Measurements from ENCODE around the gene COL7A1.

The COL7A1 gene

DNA sequence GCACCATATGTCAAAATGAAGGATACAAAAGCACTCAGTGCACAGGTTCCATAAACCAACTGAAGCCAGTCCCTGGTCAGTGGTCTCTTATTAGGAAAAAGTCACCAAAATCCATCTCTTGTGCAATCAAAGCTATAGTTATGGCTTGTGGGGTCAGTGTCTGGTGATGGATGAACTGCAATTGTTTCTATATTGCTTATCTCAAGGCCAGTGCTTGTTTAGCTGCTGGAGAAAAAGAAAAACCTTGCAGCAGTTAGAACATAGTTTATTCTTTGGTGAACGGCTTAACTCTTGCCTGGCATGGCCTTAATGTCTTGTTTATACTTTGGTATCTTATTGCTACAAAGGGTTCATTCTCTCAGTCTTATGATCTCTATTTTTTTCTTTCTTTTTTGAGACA, 17.2 kb upstream of the COL7A1 start:
- TF ChIP-seq, protein P1, sequence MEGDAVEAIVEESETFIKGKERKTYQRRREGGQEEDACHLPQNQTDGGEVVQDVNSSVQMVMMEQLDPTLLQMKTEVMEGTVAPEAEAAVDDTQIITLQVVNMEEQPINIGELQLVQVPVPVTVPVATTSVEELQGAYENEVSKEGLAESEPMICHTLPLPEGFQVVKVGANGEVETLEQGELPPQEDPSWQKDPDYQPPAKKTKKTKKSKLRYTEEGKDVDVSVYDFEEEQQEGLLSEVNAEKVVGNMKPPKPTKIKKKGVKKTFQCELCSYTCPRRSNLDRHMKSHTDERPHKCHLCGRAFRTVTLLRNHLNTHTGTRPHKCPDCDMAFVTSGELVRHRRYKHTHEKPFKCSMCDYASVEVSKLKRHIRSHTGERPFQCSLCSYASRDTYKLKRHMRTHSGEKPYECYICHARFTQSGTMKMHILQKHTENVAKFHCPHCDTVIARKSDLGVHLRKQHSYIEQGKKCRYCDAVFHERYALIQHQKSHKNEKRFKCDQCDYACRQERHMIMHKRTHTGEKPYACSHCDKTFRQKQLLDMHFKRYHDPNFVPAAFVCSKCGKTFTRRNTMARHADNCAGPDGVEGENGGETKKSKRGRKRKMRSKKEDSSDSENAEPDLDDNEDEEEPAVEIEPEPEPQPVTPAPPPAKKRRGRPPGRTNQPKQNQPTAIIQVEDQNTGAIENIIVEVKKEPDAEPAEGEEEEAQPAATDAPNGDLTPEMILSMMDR (IDR thresholded peaks at IDR 0.05), result no peak
- Mint-ChIP-seq H3K9me3 (peaks cover 9% of the 10 kb centered on the region), H3K27ac (peak overlapping the region; percentile 63), H3K4me1 (peaks cover 12% of the 10 kb centered on the region), H3K27me3 (ENCODE audit: low read depth, poor library complexity) (peaks cover 10% of the 10 kb centered on the region), H3K4me3 (no peak overlapping the region), H3K36me3 (ENCODE audit: low read depth) (peaks cover 34% of the 10 kb centered on the region)
- no peak for DNase-seq

DNA sequence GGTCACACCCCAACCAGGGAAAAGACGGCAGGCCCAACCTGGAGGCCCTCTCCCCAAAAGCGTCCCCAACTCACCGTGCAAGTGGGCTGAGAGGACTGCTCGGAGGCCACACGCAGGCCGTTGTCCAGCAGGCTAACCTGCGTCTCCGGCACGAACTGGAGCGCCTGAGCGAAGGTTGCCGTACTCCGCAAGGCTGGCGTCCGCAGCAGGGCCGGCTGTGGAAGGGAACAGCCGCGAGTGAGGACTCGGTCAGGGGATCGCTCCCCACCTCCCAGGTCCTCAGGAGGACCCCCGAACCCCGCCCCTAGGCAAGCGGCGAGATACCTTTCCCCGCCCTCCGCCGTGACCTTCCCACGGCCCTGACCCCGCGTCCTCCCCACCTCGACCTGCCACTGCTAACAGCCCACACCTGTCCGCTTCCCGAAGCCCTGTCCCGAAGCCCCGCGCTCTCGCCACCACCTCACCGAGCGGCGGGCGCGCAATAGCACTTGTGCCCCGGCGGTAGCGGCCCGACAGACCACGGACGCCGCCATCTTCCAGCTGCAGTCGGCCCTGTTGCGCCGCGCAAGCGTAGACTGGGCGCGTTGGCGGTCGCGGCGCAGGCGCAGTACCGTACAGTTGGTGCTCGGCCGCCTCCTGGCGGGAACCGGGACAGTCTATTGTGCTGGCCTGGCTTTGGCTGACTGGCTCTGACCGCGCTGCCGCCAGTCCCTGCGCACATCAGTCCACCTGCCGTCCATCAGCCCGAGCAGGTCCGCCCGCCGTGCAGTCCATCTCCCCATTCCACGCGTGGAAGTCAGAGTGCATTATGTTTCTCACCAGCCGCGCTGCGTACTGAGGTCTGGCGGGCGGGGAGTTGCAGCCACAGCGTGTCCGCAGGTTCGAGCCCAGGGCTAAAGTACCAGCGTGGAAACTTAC, 14.2 kb upstream of the COL7A1 start, which contains the start of gene UQCRC1:
Gene UQCRC1 (minus strand): TSS at position 559 of the 918 bp plus-strand sequence. CDS start 26 bp downstream, at position 533.
- TF ChIP-seq, protein P1 (IDR thresholded peaks at IDR 0.05), result peak; percentile 65
- peak; percentile 95 for DNase-seq
- Mint-ChIP-seq H3K4me1 (peaks cover 12% of the 10 kb centered on the region), H3K27me3 (ENCODE audit: low read depth, poor library complexity) (peaks cover 7% of the 10 kb centered on the region), H3K27ac (peak within 1 kb of the TSS; percentile 59), H3K9me3 (no peaks in the 10 kb centered on the region), H3K4me3 (peak within 1 kb of the TSS; percentile 96), H3K36me3 (ENCODE audit: low read depth) (peaks cover 47% of the 10 kb centered on the region)

DNA sequence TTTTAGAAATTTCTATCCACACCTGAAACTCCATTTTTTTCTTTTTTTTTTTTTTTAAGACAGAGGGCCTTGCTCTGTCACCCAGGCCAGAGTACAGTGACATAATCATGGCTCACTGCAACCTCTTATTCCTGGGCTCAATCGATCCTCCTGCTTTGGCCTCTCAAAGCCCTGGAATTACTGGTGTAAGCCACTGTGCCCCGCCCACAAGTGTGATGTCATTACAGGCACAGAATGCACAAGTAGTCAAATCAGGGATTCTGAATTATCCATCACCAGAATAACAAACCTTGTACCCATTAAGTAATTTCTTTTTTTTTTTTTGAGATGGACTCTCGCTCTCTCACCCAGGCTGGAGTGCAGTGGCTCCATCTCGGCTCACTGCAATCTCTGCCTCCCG, 12.4 kb upstream of the COL7A1 start:
- peaks cover 7% of the 10 kb centered on the region for H3K27me3 Mint-ChIP-seq (ENCODE audit: low read depth, poor library complexity)

DNA sequence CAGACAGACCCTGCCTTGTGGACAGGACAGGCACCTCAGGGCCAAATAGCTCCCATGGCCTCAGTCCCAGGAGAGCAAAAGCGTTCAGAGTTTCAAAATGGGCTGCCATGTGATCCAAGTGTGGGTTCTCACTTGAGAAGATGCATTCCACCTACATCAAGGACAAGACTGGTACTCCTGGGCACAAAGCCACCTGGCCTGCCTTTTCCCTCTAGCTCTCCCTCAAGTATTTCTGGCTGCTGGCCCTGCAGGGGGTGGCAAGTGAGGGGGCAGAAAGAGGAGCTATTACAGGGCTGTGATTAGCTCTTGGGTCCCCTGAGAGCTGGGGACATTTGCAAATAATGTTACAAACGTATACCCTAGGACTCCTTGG, 6.5 kb upstream of the COL7A1 start:
- peaks cover 21% of the 10 kb centered on the region for H3K4me1 Mint-ChIP-seq
- DNase-seq, result no peak
- H3K27ac Mint-ChIP-seq, result no peak overlapping the region
- H3K36me3 Mint-ChIP-seq (ENCODE audit: low read depth), result peaks cover 65% of the 10 kb centered on the region
- H3K27me3 Mint-ChIP-seq (ENCODE audit: low read depth, poor library complexity), result no peaks in the 10 kb centered on the region
- TF ChIP-seq, protein P1 (IDR thresholded peaks at IDR 0.05), result no peak
- no peak overlapping the region for H3K4me3 Mint-ChIP-seq
- H3K9me3 Mint-ChIP-seq, result no peaks in the 10 kb centered on the region

More for the DNA sequence above, 12.4 kb upstream of the COL7A1 start:
- peaks cover 12% of the 10 kb centered on the region for H3K4me1 Mint-ChIP-seq
- H3K36me3 Mint-ChIP-seq (ENCODE audit: low read depth), result peaks cover 52% of the 10 kb centered on the region
- H3K9me3 Mint-ChIP-seq, result no peaks in the 10 kb centered on the region
- H3K27ac Mint-ChIP-seq, result no peak overlapping the region
- TF ChIP-seq, protein P1 (IDR thresholded peaks at IDR 0.05), result no peak
- no peak for DNase-seq
- H3K4me3 Mint-ChIP-seq, result peak overlapping the region; percentile 96

DNA sequence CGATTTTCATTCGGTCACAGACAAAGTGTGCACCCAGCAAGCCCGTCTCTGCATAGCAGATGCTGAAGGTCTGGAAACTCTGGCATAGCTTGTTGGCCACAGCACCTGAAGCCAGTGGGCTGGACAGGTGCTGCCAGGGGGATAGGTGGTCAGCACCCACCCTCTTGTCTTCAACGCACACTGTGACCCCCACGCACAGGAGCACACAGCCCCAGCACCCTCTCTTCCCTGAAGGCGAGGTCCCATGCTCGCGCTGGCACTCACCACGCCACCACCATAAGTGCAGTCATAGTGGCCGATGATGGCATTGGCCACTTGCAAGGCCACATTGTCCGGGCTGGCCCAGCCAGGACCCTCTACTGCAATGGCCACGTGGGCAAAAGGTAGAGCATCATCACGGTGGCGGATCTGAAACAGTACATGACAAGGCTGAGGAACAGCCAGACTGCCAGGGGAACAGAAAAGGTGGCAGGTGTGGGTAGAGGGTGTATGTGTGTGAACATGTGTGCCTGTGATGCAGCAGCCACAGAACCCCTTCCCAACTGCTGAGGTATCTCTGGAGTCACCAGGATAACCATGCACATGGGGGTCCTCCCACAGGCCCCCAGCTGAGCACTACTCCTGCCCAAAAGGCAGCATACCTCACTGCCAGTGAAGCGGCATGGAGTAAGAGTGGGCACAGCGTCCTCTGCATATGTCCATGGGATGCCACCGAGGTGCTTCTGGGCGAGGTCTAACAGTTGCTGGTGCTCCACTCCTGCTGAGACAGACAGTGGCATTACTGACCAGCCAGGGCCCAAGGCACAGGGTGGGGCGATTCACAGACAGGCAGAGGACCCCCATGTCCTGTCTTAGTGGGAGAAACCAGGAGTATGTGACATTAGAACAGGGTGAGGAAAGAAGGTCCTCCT, 5.8 kb upstream of the COL7A1 start:
- peaks cover 59% of the 10 kb centered on the region for H3K36me3 Mint-ChIP-seq (ENCODE audit: low read depth)
- H3K27me3 Mint-ChIP-seq (ENCODE audit: low read depth, poor library complexity), result no peaks in the 10 kb centered on the region

More for the DNA sequence above, 5.8 kb upstream of the COL7A1 start:
- Mint-ChIP-seq H3K9me3 (no peaks in the 10 kb centered on the region), H3K4me3 (no peak overlapping the region), H3K4me1 (peaks cover 27% of the 10 kb centered on the region), H3K27ac (peak overlapping the region; percentile 36)
- TF ChIP-seq, protein P1 (IDR thresholded peaks at IDR 0.05), result no peak
- DNase-seq, result no peak
